HG03442 (cell line): Measurements from ENCODE around the gene HK3.

Source experiments
- ATAC-seq: cut with Tn5 transposase; IDR thresholded peaks from one replicate; pipeline ENCODE4 v1.9.1; 2021; ENCODE audit warnings: mild to moderate bottlenecking, moderate library complexity; ENCODE audit not compliant: unreplicated experiment

Gene HK3

DNA sequence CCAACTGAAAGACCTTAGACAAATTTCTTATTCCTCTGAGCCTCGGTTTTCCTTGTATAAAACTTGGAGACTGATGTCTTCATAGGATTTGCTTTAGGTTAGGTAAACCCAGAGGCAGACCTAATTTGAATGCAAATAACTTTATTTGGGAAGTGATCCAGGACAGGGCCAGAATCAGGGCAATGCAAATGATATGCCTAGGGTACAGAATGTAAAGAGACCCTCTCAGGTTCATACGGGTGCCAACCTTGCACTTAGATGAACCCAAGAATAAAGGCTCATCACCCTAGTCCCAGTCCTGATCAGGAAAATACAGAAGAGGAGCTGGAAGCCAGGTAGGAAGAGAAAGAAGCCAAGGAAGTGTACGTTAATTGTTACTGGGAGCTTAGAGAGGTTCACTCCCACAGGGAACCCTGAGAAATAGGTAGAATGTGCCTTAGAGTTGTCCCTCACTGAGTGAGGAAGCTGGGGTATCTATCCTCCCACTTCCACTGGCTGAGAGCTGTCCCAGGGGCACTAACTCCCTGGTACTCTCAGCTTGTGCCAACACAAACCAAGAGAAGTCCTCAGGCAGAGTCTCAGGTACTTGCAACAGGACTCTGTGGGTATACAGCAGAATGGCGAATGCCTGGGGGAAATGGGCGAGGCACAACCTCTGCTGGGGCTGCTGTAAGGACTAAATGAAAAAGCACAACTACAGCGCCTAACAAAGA is 3.1 kb upstream of the HK3 start:
- ATAC-seq = no peak

DNA sequence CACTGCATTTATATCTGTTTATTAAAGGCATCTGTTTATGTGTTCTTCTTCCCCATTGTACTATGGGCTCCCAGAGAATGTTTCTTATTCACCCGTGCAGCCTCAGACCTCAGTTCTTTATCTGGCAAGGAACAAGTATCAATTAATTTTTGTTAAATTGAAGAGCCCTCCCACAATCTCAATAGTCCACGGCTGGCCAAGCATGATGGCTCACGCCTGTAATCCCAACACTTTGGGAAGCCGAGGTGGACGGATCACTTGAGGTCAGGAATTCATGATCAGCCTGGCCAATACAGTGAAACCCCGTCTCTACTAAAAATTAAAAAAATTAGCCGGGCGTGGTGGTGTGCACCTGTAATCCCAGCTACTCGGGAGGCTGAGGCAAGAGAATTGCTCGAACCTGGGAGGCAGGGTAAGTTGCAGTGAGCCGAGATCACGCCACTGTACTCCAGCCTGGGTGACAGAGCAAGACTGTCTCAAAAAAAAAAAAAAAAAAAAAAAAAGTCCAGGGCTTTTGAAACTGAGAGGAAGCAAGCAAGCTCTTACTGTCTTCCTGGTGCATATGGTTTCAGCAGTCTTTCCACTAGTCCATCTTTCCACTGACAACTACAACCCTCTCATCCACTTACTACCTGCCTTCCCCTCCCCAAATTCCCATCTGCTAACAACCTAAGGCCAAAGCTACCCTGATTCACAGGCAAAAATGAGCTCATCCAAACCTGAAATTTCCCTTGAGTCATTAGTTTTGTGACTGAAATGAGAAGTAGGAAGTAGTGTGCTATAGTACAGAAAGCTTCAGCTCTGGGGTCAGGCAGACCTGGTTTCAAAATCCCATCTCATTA is 2.3 kb upstream of the HK3 start:
- peak; percentile 43 for ATAC-seq

- ATAC-seq = no peak
Measured at GRCh38 chr5:176900780-176901204, 1.6 kb upstream of the HK3 start.

- ATAC-seq = no peak
Measured at GRCh38 chr5:176899946-176900779, 1.0 kb upstream of the HK3 start.

DNA sequence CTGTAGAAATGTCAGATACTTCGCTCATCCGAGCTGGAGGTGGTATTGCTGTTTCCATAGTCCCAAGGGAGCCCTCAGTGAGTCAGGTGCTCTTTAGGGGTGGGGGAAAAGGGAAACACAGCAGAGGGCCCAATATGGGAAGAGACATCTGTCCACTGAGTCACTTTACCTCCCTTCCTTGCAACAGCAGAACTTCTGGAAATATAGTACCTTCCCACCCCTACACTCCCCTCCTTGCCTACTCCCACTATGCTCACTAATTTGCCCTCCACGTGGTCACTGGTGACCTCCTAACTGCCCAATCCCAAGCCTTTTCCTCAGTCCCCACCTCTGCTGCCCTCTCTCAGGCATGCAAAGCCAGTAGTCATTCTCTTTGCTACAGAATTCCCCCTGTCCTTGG is 1.9 kb downstream of the HK3 start:
- no peak for ATAC-seq

DNA sequence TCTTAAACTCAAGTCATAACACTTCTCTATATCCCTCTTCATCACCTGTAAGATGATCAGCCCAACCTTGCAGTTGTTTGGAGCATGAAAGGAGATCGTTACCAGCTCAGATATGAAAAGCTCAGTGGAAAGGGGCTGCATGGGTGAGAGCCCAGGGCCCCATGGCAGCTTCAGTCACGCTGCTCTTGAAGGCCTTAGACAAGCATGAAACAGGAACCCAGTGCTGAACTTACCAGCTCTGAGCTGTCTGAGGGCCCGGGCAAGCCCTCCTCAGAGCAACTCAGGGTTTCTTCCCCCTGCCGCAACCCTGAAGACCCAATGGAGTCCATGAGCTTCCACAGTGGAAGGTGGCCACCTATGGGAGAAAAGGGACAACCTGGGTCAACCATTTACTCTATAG is 3.3 kb downstream of the HK3 start:
- no peak for ATAC-seq

- no peak for ATAC-seq
Measured at GRCh38 chr5:176894298-176894697, 4.8 kb downstream of the HK3 start.

DNA sequence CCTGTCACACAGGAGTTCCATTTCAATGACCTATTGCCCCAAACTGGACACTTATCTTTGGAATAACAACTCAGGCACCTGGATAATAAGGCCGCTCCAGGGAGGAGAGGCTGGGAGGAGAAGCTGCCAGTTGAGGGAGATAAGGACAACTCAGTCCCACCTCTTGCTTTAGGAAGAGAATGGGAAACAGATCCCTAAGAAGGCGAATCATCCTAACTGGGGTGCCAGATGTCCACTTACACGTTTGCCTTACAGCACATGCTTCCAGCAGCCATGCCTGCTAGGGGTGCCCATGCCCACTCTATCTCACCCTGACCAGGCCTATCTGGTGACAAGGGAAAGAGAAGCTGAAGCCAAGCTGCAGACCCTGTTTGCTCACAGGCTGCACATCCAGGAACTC is 6.5 kb downstream of the HK3 start:
- ATAC-seq = no peak

DNA sequence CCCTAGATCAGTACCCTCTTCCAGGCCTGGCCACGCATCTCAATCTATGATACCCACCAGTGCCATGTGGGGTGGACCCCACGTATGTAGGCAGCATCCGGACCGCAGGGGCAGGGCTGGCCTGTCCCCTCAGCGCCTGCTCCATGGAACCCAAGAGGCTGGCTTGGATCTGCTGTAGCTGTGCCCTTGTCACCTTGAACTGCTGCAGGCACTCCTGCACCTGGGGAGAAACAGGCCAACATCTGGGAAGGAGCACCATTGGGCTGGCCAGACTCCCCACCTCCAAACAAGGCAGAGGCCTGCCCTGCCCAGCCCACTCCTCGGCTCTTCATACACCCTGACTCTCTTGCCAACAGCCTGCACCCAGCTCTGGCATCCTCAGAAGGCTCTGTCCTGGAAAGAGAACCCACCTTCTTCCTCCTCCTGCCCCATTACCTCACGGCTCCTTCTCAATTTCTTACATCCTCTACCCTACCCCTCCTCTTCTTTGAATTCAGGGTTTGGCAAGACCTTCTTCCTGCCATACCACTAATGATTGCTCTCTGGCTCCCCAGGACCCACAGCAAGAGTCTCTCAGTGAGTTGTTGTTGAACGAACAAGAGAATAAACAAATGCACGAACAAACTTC is 7.7 kb downstream of the HK3 start:
- no peak for ATAC-seq

DNA sequence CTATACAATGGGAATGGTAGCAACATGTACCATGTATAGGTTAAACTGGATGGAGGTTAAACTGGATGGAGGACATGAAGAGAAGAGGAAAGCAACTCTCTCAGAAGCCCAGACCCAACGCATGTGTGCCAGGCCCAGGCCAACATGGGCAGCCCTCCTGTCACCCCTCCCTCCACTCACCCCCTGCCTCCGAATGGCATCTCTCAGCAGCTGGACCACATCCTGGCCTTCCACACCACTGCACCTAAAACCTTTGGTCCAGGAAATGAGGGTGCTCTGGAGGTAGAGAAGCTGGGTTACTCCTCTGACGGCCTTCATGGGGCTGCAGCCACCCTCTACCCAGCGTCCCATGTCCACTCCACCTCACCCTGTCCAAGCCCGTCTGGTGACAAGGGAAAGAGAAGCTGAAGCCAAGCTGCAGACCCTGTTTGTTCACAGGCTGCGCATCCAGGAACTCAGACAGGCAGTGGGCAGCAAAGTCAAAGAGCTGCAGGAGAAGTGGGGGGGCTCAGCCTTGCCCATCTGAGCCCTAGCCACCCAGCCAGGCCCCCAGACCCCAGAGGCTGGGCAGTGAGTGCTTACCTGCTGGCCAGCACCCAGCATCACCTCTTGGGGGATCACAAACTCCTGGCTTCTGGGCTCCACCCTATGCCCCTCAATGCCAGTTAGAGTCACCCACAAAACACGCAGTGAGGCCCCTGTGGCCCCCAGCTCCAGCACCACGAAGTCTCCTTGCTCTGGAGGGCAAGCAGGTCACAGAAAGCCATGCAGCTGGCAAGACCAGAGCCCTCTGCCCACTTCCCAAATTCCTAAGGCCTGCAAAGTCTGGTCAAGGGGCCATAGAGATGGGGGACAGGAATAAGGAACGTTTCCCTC is 8.5 kb downstream of the HK3 start:
- no peak for ATAC-seq

DNA sequence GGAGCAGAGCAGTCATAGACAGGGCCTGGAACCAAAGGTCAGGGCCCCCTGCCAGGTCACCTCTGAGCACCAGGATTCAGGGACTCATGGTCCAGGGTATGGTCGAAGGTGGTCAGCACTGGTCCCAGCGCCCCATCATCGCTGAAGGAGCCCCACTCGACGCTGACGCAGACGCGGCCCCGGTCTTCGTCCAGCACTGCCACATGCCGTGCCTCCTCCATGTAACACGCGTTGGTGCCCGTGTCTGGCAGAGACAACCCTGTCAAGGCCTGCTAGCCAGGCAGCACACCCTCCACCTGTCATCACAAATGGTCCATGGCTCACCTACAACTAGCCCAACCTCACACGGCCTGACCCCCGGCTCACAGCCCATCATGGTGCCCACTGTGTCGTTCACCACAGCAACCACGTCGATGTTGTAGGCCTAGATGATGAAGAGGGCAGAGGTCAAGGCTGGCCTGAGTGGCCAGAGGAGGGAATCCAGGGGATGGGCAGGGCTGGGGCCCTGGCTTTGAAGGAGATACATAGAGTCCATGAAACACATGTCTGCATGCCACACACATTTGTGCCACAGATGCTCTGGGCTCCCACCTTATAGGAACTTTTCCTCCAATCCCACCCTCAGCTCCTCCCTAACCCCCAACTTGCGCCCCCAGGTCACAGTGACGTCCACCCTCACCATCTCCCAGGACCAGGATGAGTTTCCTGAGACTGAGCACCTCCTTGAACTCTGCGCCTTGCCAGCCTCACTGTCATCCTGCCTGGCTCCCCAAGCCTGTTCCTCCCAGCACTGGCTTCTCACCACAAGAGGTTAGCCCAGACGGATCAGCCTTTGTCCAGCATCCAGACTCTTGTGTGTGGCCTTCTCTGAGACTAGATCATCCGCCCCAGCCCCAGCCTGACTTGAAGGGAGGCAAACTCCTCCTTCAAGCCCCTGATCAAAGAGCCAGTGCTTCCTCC is 9.5 kb downstream of the HK3 start:
- no peak for ATAC-seq

DNA sequence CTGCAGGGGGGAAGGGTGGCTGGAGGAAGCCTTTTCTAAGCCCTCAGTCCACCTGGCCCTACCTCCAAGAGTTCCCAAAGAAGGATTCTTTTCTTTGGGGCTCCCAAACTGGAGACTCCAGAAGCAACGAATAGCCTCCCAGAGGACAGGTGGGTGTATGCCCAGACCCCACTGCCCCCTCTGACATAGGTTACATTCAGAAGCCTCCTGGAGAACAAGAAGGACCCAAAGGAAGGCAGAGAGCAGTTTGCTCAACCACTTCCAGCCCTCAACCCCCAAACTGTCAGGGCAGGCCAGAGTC is 10.3 kb downstream of the HK3 start:
- ATAC-seq = no peak

- no peak for ATAC-seq
Measured at GRCh38 chr5:176888016-176888864, 10.9 kb downstream of the HK3 start.

DNA sequence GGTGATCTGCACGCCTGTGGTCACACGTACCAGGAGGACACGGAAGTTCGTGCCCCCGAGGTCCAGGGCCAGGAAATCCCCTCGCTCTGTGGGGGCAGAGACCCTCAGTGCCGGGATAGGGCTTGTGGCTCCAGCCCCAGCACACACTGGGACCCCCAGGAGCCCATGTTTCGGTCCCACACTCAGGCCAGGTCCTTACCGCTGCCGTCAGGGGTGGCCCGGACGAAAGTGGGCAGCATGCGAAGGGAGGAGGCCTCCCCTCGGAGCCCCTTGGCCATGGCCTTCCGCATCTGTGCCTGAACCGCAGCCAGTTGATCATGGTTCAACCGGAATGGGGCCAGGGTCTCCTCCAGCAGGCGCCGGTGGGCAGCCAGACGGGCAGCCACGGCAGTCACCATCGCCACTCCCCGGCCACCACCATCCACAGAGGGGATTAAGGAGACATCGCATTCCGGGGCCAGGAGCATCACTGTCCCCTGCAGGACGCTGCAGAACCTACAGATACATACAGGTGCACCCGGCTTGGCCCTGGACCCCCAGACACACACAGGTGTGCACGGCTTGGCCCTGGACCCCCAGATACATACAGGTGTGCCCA is 11.8 kb downstream of the HK3 start:
- no peak for ATAC-seq

GRCh38 chr5:176886336-176887251 is 12.6 kb downstream of the HK3 start:
- ATAC-seq = no peak

GRCh38 chr5:176884571-176884890 is 14.6 kb downstream of the HK3 start:
- no peak for ATAC-seq
